MM.1S (cell line): ENCODE data around the gene RAB31.

ENCODE experiments used
- DNase-seq: peaks from one replicate; pipeline ENCODE4 v3.0.0-alpha.2; 2015
- H2AFZ ChIP-seq: fragments of 300-600 bp; sonication (generic); 2 replicates; pipeline ENCODE4 v1.6.0; 2016; ENCODE audit warnings: antibody characterized with exemption, low read length
- H3F3A ChIP-seq: fragments of 300-600 bp; sonication (generic); 2 replicates; pipeline ENCODE4 v1.6.1; 2016; ENCODE audit warnings: mild to moderate bottlenecking, antibody characterized with exemption, low read length, moderate library complexity, mixed read lengths; ENCODE audit not compliant: insufficient read depth
- H3K27ac ChIP-seq: fragments of 300-600 bp; sonication (generic); 2 replicates; pipeline ENCODE4 v1.5.1; 2016; ENCODE audit warnings: mild to moderate bottlenecking, low read length
- H3K27me3 ChIP-seq: fragments of 300-600 bp; sonication (generic); replicated peaks from 2 replicates; pipeline ENCODE4 v1.6.0; 2016; ENCODE audit warnings: low read length; ENCODE audit not compliant: insufficient read depth
- H3K36me3 ChIP-seq: fragments of 300-600 bp; sonication (generic); replicated peaks from 2 replicates; pipeline ENCODE4 v1.6.1; 2016; ENCODE audit warnings: mild to moderate bottlenecking, low read length, mixed read lengths; ENCODE audit not compliant: insufficient read depth
- H3K4me1 ChIP-seq: fragments of 300-600 bp; sonication (generic); 2 replicates; pipeline ENCODE4 v1.6.1; 2016; ENCODE audit warnings: low read length, mixed read lengths
- H3K4me2 ChIP-seq: fragments of 300-600 bp; sonication (generic); 2 replicates; pipeline ENCODE4 v1.6.0; 2016; ENCODE audit warnings: low read depth, low read length
- H3K4me3 ChIP-seq: fragments of 300-600 bp; sonication (generic); 2 replicates; pipeline ENCODE4 v1.5.1; 2016; ENCODE audit warnings: low read length, mixed read lengths
- H3K79me2 ChIP-seq: fragments of 300-600 bp; sonication (generic); 2 replicates; pipeline ENCODE4 v1.6.1; 2016; ENCODE audit warnings: mixed run types, low read length, mixed read lengths
- H3K9ac ChIP-seq: fragments of 300-600 bp; sonication (generic); 2 replicates; pipeline ENCODE4 v1.6.1; 2016; ENCODE audit warnings: low read length, mixed read lengths
- H3K9me2 ChIP-seq: fragments of 300-600 bp; sonication (generic); replicated peaks from 2 replicates; pipeline ENCODE4 v1.6.1; 2016; ENCODE audit warnings: mild to moderate bottlenecking, low read length, mixed read lengths; ENCODE audit not compliant: insufficient read depth
- H3K9me3 ChIP-seq: fragments of 300-600 bp; sonication (generic); replicated peaks from 2 replicates; pipeline ENCODE4 v1.6.1; 2016; ENCODE audit warnings: mild to moderate bottlenecking, low read length, mixed read lengths; ENCODE audit not compliant: insufficient read depth
- H4K20me1 ChIP-seq: fragments of 300-600 bp; sonication (generic); 2 replicates; pipeline ENCODE4 v1.6.1; 2016; ENCODE audit warnings: mild to moderate bottlenecking, low read length, moderate library complexity, mixed read lengths; ENCODE audit not compliant: insufficient read depth
- EZH2 ChIP-seq: fragments of 300-600 bp; sonication (generic); optimal IDR thresholded peaks from 2 replicates; pipeline ENCODE3; 2017; ENCODE audit warnings: low read depth, mild to moderate bottlenecking, antibody characterized with exemption, low read length, mixed read lengths
- EZH2phosphoT487 ChIP-seq: fragments of 300-600 bp; sonication (generic); IDR thresholded peaks from 2 replicates; pipeline ENCODE4 v1.6.1; 2018; ENCODE audit warnings: antibody characterized with exemption, low read length
- TF ChIP-seq, protein P1 (sequence below): fragments of 300-600 bp; sonication (generic); IDR thresholded peaks from 2 replicates; pipeline ENCODE4 v1.5.1; 2016; ENCODE audit warnings: antibody characterized with exemption, low read length, mixed read lengths

Gene RAB31

GRCh38 chr18:9709304-9709877 is 1.3 kb downstream of the RAB31 start:
- Histone ChIP-seq H3K9ac (no peak overlapping the region; the same call in 1 of the 2 replicates), H2AFZ (no peak overlapping the region), H3K9me2 (no peaks in the 10 kb centered on the region), H3K79me2 (no peaks in the 10 kb centered on the region), H3K9me3 (no peaks in the 10 kb centered on the region), H3K27me3 (no peaks in the 10 kb centered on the region; the same call in 1 of the 2 replicates), H3K4me2 (peak overlapping the region; percentile 88; the same call in 1 of the 2 replicates), H3K36me3 (no peaks in the 10 kb centered on the region), H3K27ac (no peak overlapping the region), H3K4me1 (peaks cover 11% of the 10 kb centered on the region; the same call in 1 of the 2 replicates), H3F3A (no peaks in the 10 kb centered on the region), H4K20me1 (no peaks in the 10 kb centered on the region), H3K4me3 (peak overlapping the region; percentile 76)
- no peak for DNase-seq
- TF ChIP-seq EZH2phosphoT487 (no peak), EZH2 (no peak)
- TF ChIP-seq, protein P1, sequence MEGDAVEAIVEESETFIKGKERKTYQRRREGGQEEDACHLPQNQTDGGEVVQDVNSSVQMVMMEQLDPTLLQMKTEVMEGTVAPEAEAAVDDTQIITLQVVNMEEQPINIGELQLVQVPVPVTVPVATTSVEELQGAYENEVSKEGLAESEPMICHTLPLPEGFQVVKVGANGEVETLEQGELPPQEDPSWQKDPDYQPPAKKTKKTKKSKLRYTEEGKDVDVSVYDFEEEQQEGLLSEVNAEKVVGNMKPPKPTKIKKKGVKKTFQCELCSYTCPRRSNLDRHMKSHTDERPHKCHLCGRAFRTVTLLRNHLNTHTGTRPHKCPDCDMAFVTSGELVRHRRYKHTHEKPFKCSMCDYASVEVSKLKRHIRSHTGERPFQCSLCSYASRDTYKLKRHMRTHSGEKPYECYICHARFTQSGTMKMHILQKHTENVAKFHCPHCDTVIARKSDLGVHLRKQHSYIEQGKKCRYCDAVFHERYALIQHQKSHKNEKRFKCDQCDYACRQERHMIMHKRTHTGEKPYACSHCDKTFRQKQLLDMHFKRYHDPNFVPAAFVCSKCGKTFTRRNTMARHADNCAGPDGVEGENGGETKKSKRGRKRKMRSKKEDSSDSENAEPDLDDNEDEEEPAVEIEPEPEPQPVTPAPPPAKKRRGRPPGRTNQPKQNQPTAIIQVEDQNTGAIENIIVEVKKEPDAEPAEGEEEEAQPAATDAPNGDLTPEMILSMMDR = no peak

- Histone ChIP-seq H3K79me2 (no peaks in the 10 kb centered on the region), H3K4me2 (no peak overlapping the region), H3K9me3 (no peaks in the 10 kb centered on the region), H3F3A (no peaks in the 10 kb centered on the region), H3K4me3 (no peak overlapping the region), H3K27me3 (no peaks in the 10 kb centered on the region; the same call in 1 of the 2 replicates), H3K4me1 (peaks cover 8% of the 10 kb centered on the region; the same call in 1 of the 2 replicates), H3K27ac (no peak overlapping the region), H3K9me2 (no peaks in the 10 kb centered on the region), H3K9ac (no peak overlapping the region), H2AFZ (no peak overlapping the region), H4K20me1 (no peaks in the 10 kb centered on the region), H3K36me3 (no peaks in the 10 kb centered on the region)
- TF ChIP-seq, protein P1 = no peak
- TF ChIP-seq EZH2 (no peak), EZH2phosphoT487 (no peak)
- no peak for DNase-seq
These were observed 1.9 kb downstream of the RAB31 start for GRCh38 chr18:9710037-9710436.

DNA sequence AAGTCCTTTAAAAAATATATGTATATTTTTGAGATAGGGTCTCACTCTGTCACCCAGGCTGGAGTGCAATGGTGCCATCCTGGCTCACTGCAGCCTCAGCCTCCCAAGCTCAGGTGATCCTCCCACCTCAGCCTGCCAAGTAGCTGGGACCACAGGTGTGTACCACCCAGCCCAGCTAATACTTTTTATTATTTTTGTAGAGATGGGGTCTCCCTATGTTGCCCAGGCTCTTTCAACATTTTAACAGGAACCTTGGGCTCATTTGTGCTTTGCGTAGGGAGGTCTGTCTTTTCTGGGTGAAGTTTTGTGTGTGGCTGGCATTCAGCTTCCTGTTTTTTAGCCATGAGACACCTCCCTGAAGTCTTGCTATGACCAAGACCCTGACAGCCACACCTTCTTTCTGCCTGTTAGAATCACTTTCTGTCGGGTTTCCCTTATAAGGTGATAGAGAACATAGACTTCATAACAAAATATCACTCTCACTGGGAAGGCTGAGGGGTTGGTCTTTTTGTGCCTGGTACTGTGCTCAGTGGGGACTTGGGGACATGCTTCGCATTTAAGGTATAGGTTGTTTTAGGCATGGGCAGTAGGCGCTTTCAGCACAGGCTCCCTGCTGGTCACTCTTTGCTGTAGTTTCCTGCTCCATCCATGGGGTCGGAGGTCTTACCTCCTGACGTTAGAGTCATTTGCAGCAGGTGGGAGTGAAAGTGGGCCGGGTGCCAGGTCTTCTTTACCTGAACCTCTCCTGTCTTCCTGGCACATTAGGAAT is 3.4 kb downstream of the RAB31 start:
- Histone ChIP-seq H3K4me2 (peak overlapping the region; percentile 29; the same call in 1 of the 2 replicates), H4K20me1 (no peaks in the 10 kb centered on the region), H3K79me2 (no peaks in the 10 kb centered on the region), H3K9me2 (no peaks in the 10 kb centered on the region), H2AFZ (no peak overlapping the region), H3K4me3 (no peak overlapping the region), H3K4me1 (peaks cover 8% of the 10 kb centered on the region; the same call in 1 of the 2 replicates), H3F3A (no peaks in the 10 kb centered on the region), H3K9me3 (no peaks in the 10 kb centered on the region), H3K36me3 (no peaks in the 10 kb centered on the region), H3K27me3 (no peaks in the 10 kb centered on the region; the same call in 1 of the 2 replicates), H3K27ac (no peak overlapping the region), H3K9ac (no peak overlapping the region)
- DNase-seq = no peak
- no peak for TF ChIP-seq EZH2
- TF ChIP-seq, protein P1 = no peak
- TF ChIP-seq EZH2phosphoT487 = no peak
